SK-MEL-5 (cell line): ENCODE results near the gene ENKUR. TPM values are rescaled to one million over a fixed set of nuclear protein-coding genes. Genes with fewer than 3 reads are reported as not detected.
"Not testable (repeated sequence)": the region's sequence is repeated elsewhere in the genome, so short reads cannot be mapped to it uniquely, and the experiment has no call there.

Source experiments
- DNase-seq: peaks from one replicate; pipeline ENCODE4 v3.0.0-alpha.2; 2016; ENCODE audit warnings: low read depth, low spot score
- in situ Hi-C: cut with HindIII; loops from 2 replicates; pipeline ENCODE4 v1.10.0; 2016; ENCODE audit warnings: low sequenced_read_pairs, high pct_unique_total_duplicates, low pct_unique_long_range_greater_than_20kb
- total RNA-seq: library from RNA; depleted of rRNA; stranded (reverse); fragments of >200 nt; shearing (Covaris generic); gene quantifications from 2 replicates; pipeline ENCODE4 v1.2.3, GENCODE V29; 2014

ENKUR gene
- total RNA-seq, 1 experiment from 2014 or later = 1.5 TPM

DNA sequence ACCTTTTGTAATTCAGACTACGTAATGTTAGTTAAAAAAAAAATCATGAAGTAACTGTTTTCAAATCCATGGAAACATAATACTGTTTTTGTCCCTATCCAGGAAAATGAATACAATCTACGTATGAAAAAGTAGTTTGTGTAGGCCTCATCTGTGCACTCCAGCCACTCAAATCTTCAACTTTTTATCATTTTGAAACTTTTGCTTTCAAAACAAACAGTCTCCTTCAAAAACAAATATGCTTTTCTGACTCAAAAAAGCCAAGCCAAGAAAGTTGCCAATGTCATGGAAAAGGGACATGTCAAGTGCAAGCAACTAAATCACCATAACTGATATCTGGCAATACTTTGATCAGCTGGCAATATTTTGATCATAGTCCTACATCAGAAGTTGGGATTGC is 13.6 kb upstream of the ENKUR start:
- DNase-seq = no peak
- in situ Hi-C loops = no loop called here

DNA sequence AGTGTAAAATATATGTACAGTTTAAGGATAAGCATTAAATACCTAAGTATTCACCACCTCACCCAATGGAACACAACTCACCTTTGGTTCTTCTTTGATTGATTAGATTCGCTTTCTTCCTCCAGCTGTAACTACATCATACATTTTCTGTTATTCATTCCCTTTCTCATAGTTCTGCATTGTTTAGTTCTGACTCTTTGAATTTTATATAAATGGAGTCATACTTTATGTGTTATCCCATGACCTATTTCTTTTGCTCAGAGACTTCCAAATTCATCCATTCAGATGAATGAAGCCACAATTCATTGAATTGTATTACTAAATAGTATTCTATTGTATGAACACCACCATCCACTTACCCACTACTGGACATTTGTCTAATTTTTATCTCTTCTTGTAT is 12.8 kb upstream of the ENKUR start:
- in situ Hi-C loops = no loop called here
- peak; percentile 6 for DNase-seq

DNA sequence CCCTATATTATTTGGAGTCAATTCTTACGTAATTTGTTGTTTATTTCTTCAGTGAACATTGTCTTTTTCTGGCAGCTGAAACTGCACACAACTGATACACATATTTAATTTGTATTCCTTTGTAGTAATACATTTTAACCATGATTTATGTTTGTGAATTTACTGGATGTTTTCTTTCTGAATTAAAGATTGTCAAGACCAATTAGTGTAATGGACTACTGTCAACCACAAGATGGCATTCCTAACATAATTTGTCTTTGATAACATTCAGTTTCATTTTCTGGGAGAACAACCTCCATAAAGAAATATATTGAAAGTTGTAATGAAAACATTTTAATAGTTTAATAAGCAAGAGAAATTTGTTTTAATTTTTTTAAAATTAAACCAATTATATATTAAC is 10.5 kb upstream of the ENKUR start:
- in situ Hi-C loops = no loop called here
- DNase-seq = peak; percentile 40

DNA sequence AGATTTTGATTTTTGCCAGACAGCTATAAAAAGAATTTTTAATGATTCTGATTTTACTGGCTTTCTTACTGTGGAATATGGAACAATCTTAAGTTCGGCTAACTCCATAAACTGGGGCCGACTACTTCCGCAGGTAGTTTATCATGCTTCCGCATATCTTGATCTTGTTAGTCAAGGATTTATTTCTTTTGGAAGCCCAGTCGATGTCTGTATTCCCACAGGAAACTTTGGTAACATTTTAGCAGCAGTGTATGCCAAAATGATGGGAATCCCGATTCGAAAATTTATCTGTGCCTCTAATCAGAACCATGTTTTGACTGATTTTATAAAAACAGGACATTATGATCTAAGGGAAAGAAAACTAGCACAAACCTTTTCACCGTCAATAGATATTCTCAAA is 8.6 kb upstream of the ENKUR start:
- no peak for DNase-seq
- in situ Hi-C loops = no loop called here

GRCh38 chr10:25023278-25023677 is 7.3 kb upstream of the ENKUR start:
- DNase-seq = no peak
- in situ Hi-C loops = no loop called here

DNA sequence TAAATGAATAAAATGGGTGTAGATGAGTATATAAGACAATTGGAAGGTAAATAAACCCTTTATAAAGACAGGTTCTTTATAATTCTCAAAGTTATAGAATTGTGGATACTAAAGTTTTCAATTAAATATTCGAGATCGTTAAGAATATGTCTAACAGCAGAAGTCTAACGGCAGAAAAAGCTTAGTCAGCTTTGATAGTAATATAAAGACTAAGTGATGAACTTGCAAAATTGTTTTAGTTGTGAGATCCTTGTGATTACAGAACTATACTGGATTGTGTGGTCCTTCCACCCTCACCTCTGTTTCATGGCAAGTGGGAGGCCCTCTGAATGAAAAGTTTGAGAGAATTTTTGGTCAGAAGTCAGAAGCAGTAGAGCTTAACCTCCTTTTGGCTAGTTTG is 2.7 kb upstream of the ENKUR start:
- DNase-seq = no peak
- in situ Hi-C loops = no loop called here

DNA sequence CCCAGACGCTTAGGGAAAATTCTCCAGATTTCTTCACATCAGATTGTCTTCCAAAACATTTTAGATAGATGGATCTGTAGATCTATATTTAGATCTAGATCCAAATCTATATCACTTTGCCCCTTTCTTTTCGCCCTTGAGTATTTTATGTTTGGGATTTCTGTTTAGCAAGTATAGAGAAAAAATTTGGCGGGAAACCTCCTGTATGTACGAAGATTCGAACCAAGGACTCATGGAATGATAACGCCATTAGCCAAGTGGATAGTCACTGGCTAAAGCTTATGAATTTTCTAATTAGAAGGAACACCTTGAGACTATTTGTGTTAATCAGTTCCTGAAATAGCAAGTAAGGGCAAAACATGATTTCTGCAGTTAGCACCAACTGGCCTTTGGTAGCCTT is 1.7 kb upstream of the ENKUR start:
- DNase-seq = no peak
- in situ Hi-C loops = no loop called here

DNA sequence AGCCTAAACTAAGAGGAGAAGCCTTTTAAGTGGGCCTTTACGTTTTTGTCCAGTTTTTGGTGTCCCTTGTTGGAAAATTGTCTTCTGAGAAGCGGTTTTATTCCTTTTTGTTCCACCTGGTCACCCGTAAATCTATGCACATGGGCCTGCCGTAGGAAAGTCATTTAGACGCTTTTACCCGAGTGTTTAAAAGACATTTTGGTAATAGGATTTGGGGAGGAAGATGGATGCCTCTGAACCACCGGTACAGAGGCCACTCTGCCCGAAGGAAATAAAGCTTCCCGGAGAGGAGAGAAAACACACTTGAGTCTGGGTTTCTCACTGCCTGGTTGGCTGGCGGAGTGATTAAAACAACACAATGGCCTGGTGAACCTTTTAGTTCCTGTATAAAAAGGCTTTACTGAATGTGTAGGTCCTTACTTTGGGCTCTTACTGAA is 1.2 kb upstream of the ENKUR start:
- DNase-seq = no peak
- in situ Hi-C loops = no loop called here

GRCh38 chr10:25016376-25017153 is 607 bp upstream of the ENKUR start, which contains the start of gene THNSL1:
Gene THNSL1, plus strand, starts transcription at chr10:25016612. Its CDS starts 6,612 bp downstream, at chr10:25023224.
- in situ Hi-C loops = no loop called here
- DNase-seq = peak; percentile 98

DNA sequence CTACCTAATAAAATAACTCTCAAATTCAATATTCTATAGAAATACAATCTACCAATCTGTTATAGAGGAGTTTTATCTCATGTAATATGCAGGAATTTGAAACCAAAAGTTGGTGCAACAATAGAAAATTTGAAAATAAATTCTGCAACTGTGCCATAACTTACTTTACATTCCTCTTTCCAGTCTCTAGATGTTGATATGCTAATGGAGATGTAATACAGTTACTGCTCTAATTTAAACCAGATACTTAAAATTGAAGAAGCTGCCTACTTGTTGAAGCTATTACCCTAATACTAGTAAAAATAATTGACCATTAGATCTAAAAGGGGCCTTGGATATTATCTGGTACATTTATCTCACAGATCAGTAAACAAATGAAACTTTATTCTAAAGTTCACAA is 1.4 kb downstream of the ENKUR start:
- DNase-seq = no peak
- in situ Hi-C loops = no loop called here

GRCh38 chr10:25011591-25011990 is 4.4 kb downstream of the ENKUR start:
- in situ Hi-C loops = not testable (repeated sequence)

GRCh38 chr10:24998044-24998443 is 17.9 kb downstream of the ENKUR start:
- in situ Hi-C loops = no loop called here

More at GRCh38 chr10:25011591-25011990, 4.4 kb downstream of the ENKUR start:
- DNase-seq = not testable (repeated sequence)

DNA sequence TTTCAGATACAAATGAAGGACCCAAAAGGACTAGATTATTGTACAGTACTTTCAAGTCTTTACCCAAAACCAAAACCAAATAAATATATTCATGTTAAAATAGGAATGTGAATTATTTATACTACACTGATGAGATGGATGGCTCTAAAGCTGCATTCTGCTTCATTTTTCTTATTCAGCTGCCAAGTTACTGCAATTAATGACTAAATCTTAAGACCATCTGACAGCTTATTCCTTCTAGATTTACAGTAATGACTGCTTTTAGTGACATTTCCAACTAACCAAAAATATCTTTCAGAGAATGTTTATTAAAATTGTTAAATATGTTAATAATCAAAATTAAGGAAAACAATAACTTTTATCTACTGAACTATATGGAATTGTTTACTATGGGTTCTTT is 20.9 kb downstream of the ENKUR start:
- DNase-seq = no peak
- in situ Hi-C loops = no loop called here

More at GRCh38 chr10:24998044-24998443, 17.9 kb downstream of the ENKUR start:
- DNase-seq = no peak

DNA sequence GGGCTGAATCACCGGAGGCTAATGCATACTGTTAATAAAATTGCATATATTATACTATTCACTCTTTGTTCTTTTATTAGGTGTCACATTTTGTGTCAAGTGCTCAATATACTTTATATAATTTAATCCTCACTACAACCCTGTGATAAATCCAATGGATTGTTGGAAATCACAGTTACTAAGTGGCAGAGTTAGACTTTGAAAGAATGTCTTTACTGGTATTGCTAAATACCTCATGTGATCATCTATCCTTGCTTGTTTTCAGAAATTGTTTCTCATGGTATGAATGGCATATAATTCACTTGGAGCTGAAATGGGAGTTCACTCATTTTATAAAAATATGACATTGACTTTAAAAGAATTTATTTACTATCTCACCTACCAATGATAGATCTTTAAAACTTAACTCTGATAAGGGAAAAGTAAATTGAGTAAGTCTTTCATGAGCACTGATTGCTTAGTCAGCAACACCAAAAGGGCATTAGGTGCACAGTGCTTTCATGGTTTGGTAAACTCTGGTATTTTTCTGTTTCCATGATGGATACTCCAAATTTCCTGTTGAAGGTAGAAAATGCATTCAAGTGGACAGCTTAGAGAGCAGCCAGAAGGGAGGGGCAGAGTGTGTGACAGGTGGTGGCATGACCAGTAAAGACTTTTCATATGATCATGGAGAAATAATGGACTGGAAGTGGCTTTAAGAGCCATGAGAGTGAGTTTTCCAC is 22.6 kb downstream of the ENKUR start:
- in situ Hi-C loops = no loop called here

DNA sequence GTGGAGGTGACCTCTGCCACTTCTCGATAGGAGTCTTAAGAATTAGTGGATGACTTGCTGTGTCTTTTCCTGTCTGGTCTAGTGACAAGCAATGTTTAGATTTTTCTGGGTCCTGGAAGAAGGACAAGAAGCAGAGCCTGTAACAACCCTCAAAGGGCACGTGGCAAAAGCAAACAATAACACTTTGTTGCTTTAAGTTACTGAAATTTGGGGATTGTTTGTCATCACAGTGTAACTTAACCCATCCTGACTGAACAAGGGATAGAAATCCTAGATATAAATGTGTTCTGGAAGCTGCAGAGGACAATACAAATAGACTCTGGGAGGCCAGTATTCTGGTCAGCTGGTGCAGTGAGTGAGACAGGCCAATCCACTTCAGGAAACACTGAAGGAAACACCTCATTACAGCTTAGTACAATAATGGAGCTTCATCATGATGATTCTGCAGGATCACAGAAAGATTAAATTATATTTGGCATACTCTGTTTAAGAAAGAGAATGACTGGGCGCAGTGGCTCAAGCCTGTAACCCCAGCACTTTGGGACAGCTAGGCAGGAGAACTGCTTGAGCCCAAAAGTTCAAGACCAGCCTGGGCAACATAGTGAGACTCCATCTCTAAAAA is 23.3 kb downstream of the ENKUR start:
- in situ Hi-C loops = no loop called here
- DNase-seq = no peak

More for the DNA sequence above, 22.6 kb downstream of the ENKUR start:
- DNase-seq = no peak

- in situ Hi-C loops = no loop called here
- DNase-seq = no peak
Measured at GRCh38 chr10:24991298-24991697, 24.7 kb downstream of the ENKUR start.

- in situ Hi-C loops = no loop called here
- DNase-seq = peak; percentile 4
Measured at GRCh38 chr10:24989867-24990266, 26.1 kb downstream of the ENKUR start.

- in situ Hi-C loops = no loop called here
- DNase-seq = no peak
Measured at GRCh38 chr10:24988831-24989640, 26.9 kb downstream of the ENKUR start.
